GM19025 (cell line): Measurements from ENCODE around the gene LRIG1.

Experiments
- ATAC-seq: cut with Tn5 transposase; IDR thresholded peaks from one replicate; pipeline ENCODE4 v1.9.1; 2021; ENCODE audit warnings: mild to moderate bottlenecking, low read depth, moderate library complexity; ENCODE audit not compliant: unreplicated experiment

Gene LRIG1

GRCh38 chr3:66490984-66491383 lies 9.8 kb downstream of the LRIG1 start:
- no peak for ATAC-seq

GRCh38 chr3:66490214-66490613 lies 10.6 kb downstream of the LRIG1 start:
- peak; percentile 51 for ATAC-seq

- ATAC-seq, result no peak
These were observed 11.2 kb downstream of the LRIG1 start for GRCh38 chr3:66489581-66489980.

- no peak for ATAC-seq
These were observed 11.7 kb downstream of the LRIG1 start for GRCh38 chr3:66489115-66489514.

GRCh38 chr3:66488492-66488891 lies 12.3 kb downstream of the LRIG1 start:
- peak; percentile 39 for ATAC-seq

GRCh38 chr3:66487465-66487864 lies 13.4 kb downstream of the LRIG1 start:
- no peak for ATAC-seq

- ATAC-seq, result no peak
These were observed 14.2 kb downstream of the LRIG1 start for GRCh38 chr3:66486646-66487045.

GRCh38 chr3:66486202-66486601 lies 14.6 kb downstream of the LRIG1 start:
- ATAC-seq, result no peak

- ATAC-seq, result no peak
These were observed 15.4 kb downstream of the LRIG1 start for GRCh38 chr3:66485291-66485968.

- no peak for ATAC-seq
These were observed 16.5 kb downstream of the LRIG1 start for GRCh38 chr3:66484106-66484844.

- ATAC-seq, result no peak
These were observed 17.4 kb downstream of the LRIG1 start for GRCh38 chr3:66483409-66483906.

GRCh38 chr3:66483006-66483405 lies 17.8 kb downstream of the LRIG1 start:
- no peak for ATAC-seq

- ATAC-seq, result no peak
These were observed 18.8 kb downstream of the LRIG1 start for GRCh38 chr3:66482018-66482404.

GRCh38 chr3:66481071-66482017 lies 19.5 kb downstream of the LRIG1 start:
- ATAC-seq, result peak; percentile 35

GRCh38 chr3:66480666-66481065 lies 20.2 kb downstream of the LRIG1 start:
- ATAC-seq, result peak; percentile 29

GRCh38 chr3:66479532-66479947 lies 21.3 kb downstream of the LRIG1 start:
- ATAC-seq, result no peak

- ATAC-seq, result no peak
These were observed 21.9 kb downstream of the LRIG1 start for GRCh38 chr3:66478960-66479359.

- ATAC-seq, result no peak
These were observed 23.0 kb downstream of the LRIG1 start for GRCh38 chr3:66477856-66478255.

- no peak for ATAC-seq
These were observed 23.9 kb downstream of the LRIG1 start for GRCh38 chr3:66476852-66477381.

- ATAC-seq, result no peak
These were observed 25.3 kb downstream of the LRIG1 start for GRCh38 chr3:66475386-66476020.
